B cell (primary cell): Measurements from ENCODE around the gene OR5AU1. TPM values are rescaled to one million over a fixed set of nuclear protein-coding genes. Genes with fewer than 3 reads are reported as not detected.

Experiments
- ATAC-seq: fragments of 200-7000 bp; cut with Tn5 transposase; one replicate; pipeline ENCODE4 v1.10.0; 2021; ENCODE audit warnings: low read depth, mild to moderate bottlenecking, moderate number of reproducible peaks, moderate library complexity
- CTCF ChIA-PET: fragments of 350-600 bp; sonication (Branson Sonifier 250); formaldehyde crosslinking; loops from one replicate; lab custom pipeline; 2021; ENCODE audit warnings: antibody characterized with exemption, inconsistent platforms; lab: Charles Lee
- POLR2A ChIA-PET: fragments of 350-600 bp; sonication (Branson Sonifier 250); formaldehyde crosslinking; loops from one replicate; lab custom pipeline; 2021; ENCODE audit warnings: antibody characterized with exemption; lab: Charles Lee
- DNase-seq: peaks from one replicate; pipeline ENCODE4 v3.0.0; 2013
- H2AFZ ChIP-seq: 2 replicates; pipeline ENCODE4 v1.6.1; 2012; ENCODE audit warnings: mild to moderate bottlenecking, low read depth, low read length; ENCODE audit not compliant: insufficient read depth, poor library complexity, severe bottlenecking
- H3K27ac ChIP-seq, 2 donors: 1 replicate in 1 of 2; 2 replicates in 1 of 2; pipeline ENCODE4 v1.5.1; 2012 to 2013; ENCODE audit warnings: low read length in 2 of 2, mild to moderate bottlenecking in 2 of 2, moderate library complexity in 1 of 2
- H3K27me3 ChIP-seq, 4 experiments: fragments of 200-600 bp in 1 of 4; sonication (generic) in 1 of 4; replicated peaks in 1 of 4; 1 replicate in 2 of 4; 2 replicates in 2 of 4; pipeline versions ENCODE4 v1.6.1 to v1.7.0; 2013 to 2016; ENCODE audit warnings: low read length in 3 of 4, mild to moderate bottlenecking in 2 of 4, mixed read lengths in 1 of 4, moderate library complexity in 1 of 4; ENCODE audit not compliant: insufficient read depth in 4 of 4, control insufficient read depth in 3 of 4; ENCODE audit errors: control extremely low read depth in 1 of 4
- H3K36me3 ChIP-seq, 2 experiments: replicated peaks in 1 of 2; 1 replicate in 1 of 2; 2 replicates in 1 of 2; pipeline versions ENCODE4 v1.6.1 to v1.7.1; 2013; ENCODE audit warnings: low read length in 1 of 2; ENCODE audit not compliant: insufficient read depth in 2 of 2, control insufficient read depth in 1 of 2; ENCODE audit errors: control extremely low read depth in 1 of 2, extremely low read depth in 1 of 2
- H3K4me1 ChIP-seq, 2 donors: fragments of 200-600 bp in 1 of 2; sonication (generic) in 1 of 2; 1 replicate in 1 of 2; 2 replicates in 1 of 2; pipeline versions ENCODE4 v1.5.1 to v1.6.1; 2013 to 2017; ENCODE audit warnings: low read length in 2 of 2; ENCODE audit not compliant: control insufficient read depth in 2 of 2, insufficient read depth in 2 of 2
- H3K4me2 ChIP-seq: replicated peaks from 2 replicates; pipeline ENCODE3; 2012; ENCODE audit warnings: mild to moderate bottlenecking, low read depth, low read length; ENCODE audit not compliant: poor library complexity, severe bottlenecking
- H3K4me3 ChIP-seq, 5 experiments: fragments of 200-600 bp in 1 of 5; sonication (generic) in 1 of 5; 1 replicate in 3 of 5; 2 replicates in 2 of 5; pipeline versions ENCODE4 v1.5.1 to v1.7.0; 2011 to 2016; ENCODE audit warnings: low read length in 4 of 5, mild to moderate bottlenecking in 4 of 5, low read depth in 2 of 5, control low read depth in 1 of 5, moderate library complexity in 1 of 5; ENCODE audit not compliant: insufficient read depth in 1 of 5; ENCODE audit errors: control extremely low read depth in 1 of 5, extremely low read depth in 1 of 5
- H3K79me2 ChIP-seq: fragments of 200-600 bp; sonication (generic); one replicate; pipeline ENCODE4 v1.6.0; 2016; ENCODE audit warnings: low read length; ENCODE audit not compliant: control insufficient read depth, insufficient read depth
- H3K9ac ChIP-seq: fragments of 200-600 bp; sonication (generic); 2 replicates; pipeline ENCODE4 v1.6.1; 2017; ENCODE audit warnings: mild to moderate bottlenecking, low read length, moderate library complexity
- H3K9me3 ChIP-seq, 3 donors: one replicate each; pipeline versions ENCODE4 v1.6.1 to v1.7.1; 2013; ENCODE audit warnings: low read length in 2 of 3; ENCODE audit not compliant: control insufficient read depth in 2 of 3, insufficient read depth in 1 of 3; ENCODE audit errors: control extremely low read depth in 1 of 3
- H4K20me1 ChIP-seq: 2 replicates; pipeline ENCODE4 v1.6.0; 2012; ENCODE audit warnings: mild to moderate bottlenecking, low read length; ENCODE audit not compliant: insufficient read depth, control insufficient read depth, poor library complexity, severe bottlenecking
- H3K27ac Mint-ChIP-seq: one replicate; pipeline ENCODE4 v1.8.0; 2021; ENCODE audit warnings: mixed read lengths
- H3K27me3 Mint-ChIP-seq: one replicate; pipeline ENCODE4 v1.8.0; 2021; ENCODE audit warnings: mixed read lengths
- H3K4me1 Mint-ChIP-seq: one replicate; pipeline ENCODE4 v1.8.0; 2021; ENCODE audit warnings: mixed read lengths
- H3K4me3 Mint-ChIP-seq: one replicate; pipeline ENCODE4 v1.8.0; 2021; ENCODE audit warnings: mixed read lengths
- H3K9me3 Mint-ChIP-seq: one replicate; pipeline ENCODE4 v1.8.0; 2022; ENCODE audit warnings: mixed read lengths; ENCODE audit not compliant: insufficient read depth
- CTCF ChIP-seq: fragments of 200-600 bp; IDR thresholded peaks from one replicate; pipeline ENCODE4 v1.8.0; 2022; ENCODE audit warnings: antibody characterized with exemption, mild to moderate bottlenecking
- EZH2 ChIP-seq: IDR thresholded peaks from 2 replicates; pipeline ENCODE4 v1.6.1; 2012; ENCODE audit warnings: borderline replicate concordance, low read depth, mild to moderate bottlenecking, moderate library complexity, low read length; ENCODE audit not compliant: insufficient read depth, poor library complexity, severe bottlenecking
- WGBS: methylation state at CpG from one replicate; pipeline ENCODE4 v1.1.5; 2013; ENCODE audit warnings: missing lambda C conversion rate; ENCODE audit not compliant: insufficient coverage; 5-methylcytosine and 5-hydroxymethylcytosine counted together
- intact Hi-C: fragments of 100-400 bp; cut with micrococcal nuclease; formaldehyde crosslinking; loops from one replicate; pipeline ENCODE4 v1.10.0; 2022
- polyA plus RNA-seq: library from polyadenylated mRNA; depleted of rRNA; stranded (reverse); fragments of >200 nt; gene quantifications from 2 replicates; pipeline ENCODE4 v1.2.3, GENCODE V29; 2012
- total RNA-seq, 2 donors: library from RNA; stranded (reverse); fragments of 120-200 nt in 1 of 2; gene quantifications; 1 replicate in 1 of 2; 2 replicates in 1 of 2; pipeline versions ENCODE4 v1.2.3 to v1.2.4, GENCODE V29; 2013 to 2022

OR5AU1 gene
- total and polyA plus RNA-seq, 2 donors (not counting 1 experiment from before 2014, with no cell fraction given) = not detected

- intact Hi-C loops = loop anchor here (10.0 kb wide), 1 partner anchor 494 kb away; no protein-coding TSS in a partner anchor
- CTCF ChIA-PET = interaction anchor here (0.8 to 11.8 kb wide), 8 partner anchors 15 to 105 kb away, joined by 3 to 348 read pairs (median 7); partner anchors contain the start of gene ARHGEF40
- H3K36me3 ChIP-seq = no peaks in the 10 kb centered on the region
- Mint-ChIP-seq H3K9me3 (no peaks in the 10 kb centered on the region), H3K4me1 (peaks cover 8% of the 10 kb centered on the region), H3K27ac (no peak overlapping the region), H3K4me3 (no peak overlapping the region), H3K27me3 (no peaks in the 10 kb centered on the region)
- H3K4me1 ChIP-seq = peaks cover 7 to 12% of the 10 kb centered on the region in 2 donors
- no peaks in the 10 kb centered on the region for H4K20me1 ChIP-seq
- no peak for ATAC-seq
- 57% methylated on average over 1 of the region's 4 CpGs for WGBS
- no peaks in the 10 kb centered on the region for H3K27me3 ChIP-seq
- no peak overlapping the region for H2AFZ ChIP-seq
- no peaks in the 10 kb centered on the region for H3K9me3 ChIP-seq
- POLR2A ChIA-PET = no interaction called here
- DNase-seq = no peak
- no peak overlapping the region for H3K4me3 ChIP-seq
- H3K27ac ChIP-seq = no peak overlapping the region
- H3K79me2 ChIP-seq = no peaks in the 10 kb centered on the region
- TF ChIP-seq EZH2 (no peak), CTCF (no peak)
- H3K4me2 ChIP-seq = no peak overlapping the region
- no peak overlapping the region for H3K9ac ChIP-seq
These were observed 47.1 kb downstream of the OR5AU1 start for GRCh38 chr14:21108791-21109190.

GRCh38 chr14:21107283-21107800 is 48.5 kb downstream of the OR5AU1 start:
- H3K4me2 ChIP-seq = no peak overlapping the region
- intact Hi-C loops = loop anchor here (10.0 kb wide), 1 partner anchor 493 kb away; no protein-coding TSS in a partner anchor
- Mint-ChIP-seq H3K27ac (no peak overlapping the region), H3K27me3 (peaks cover 3% of the 10 kb centered on the region), H3K4me3 (no peak overlapping the region), H3K4me1 (peaks cover 12% of the 10 kb centered on the region), H3K9me3 (no peaks in the 10 kb centered on the region)
- no peak overlapping the region for H2AFZ ChIP-seq
- DNase-seq (no peak), ATAC-seq (no peak)
- H3K27ac ChIP-seq = no peak overlapping the region
- no peaks in the 10 kb centered on the region for H3K36me3 ChIP-seq
- POLR2A ChIA-PET = no interaction called here
- H3K79me2 ChIP-seq = no peaks in the 10 kb centered on the region
- no peak for TF ChIP-seq EZH2
- TF ChIP-seq CTCF = no peak
- no peaks in the 10 kb centered on the region for H4K20me1 ChIP-seq
- no peaks in the 10 kb centered on the region for H3K27me3 ChIP-seq
- 92% methylated on average over 4 of the region's 5 CpGs for WGBS
- no peak overlapping the region for H3K4me3 ChIP-seq
- CTCF ChIA-PET = interaction anchor here (0.6 to 11.8 kb wide), 7 partner anchors 13 to 277 kb away, joined by 3 to 348 read pairs (median 133); partner anchors contain the start of gene ARHGEF40
- no peaks in the 10 kb centered on the region for H3K9me3 ChIP-seq
- H3K9ac ChIP-seq = no peak overlapping the region
- H3K4me1 ChIP-seq = peaks cover 12 to 20% of the 10 kb centered on the region in 2 donors
